PFSK-1 (cell line): ENCODE measurements around the gene IGFBP1.

ENCODE experiments used
- POLR2AphosphoS5 ChIP-seq: IDR thresholded peaks from 2 replicates; pipeline ENCODE4 v1.6.1; 2012; ENCODE audit warnings: low read depth, mild to moderate bottlenecking, control low read depth, low read length, moderate library complexity
- SIN3A ChIP-seq: IDR thresholded peaks from 2 replicates; pipeline ENCODE4 v1.6.1; 2012; ENCODE audit warnings: mild to moderate bottlenecking, low read length, moderate library complexity, borderline replicate concordance; ENCODE audit not compliant: insufficient read depth
- TAF1 ChIP-seq: IDR thresholded peaks from 2 replicates; pipeline ENCODE4 v1.6.1; 2012; ENCODE audit warnings: low read length, control low read depth, borderline replicate concordance; ENCODE audit not compliant: insufficient read depth
- TF ChIP-seq, protein P1 (sequence below), 2 experiments: IDR thresholded peaks; 2 replicates each; pipeline versions ENCODE4 v1.6.1 to v1.8.0; 2011 to 2012; ENCODE audit warnings: low read depth in 2 of 2, low read length in 2 of 2, control low read depth in 1 of 2, inconsistent platforms in 1 of 2, mild to moderate bottlenecking in 1 of 2, moderate library complexity in 1 of 2; ENCODE audit not compliant: insufficient read depth in 1 of 2

DNA sequence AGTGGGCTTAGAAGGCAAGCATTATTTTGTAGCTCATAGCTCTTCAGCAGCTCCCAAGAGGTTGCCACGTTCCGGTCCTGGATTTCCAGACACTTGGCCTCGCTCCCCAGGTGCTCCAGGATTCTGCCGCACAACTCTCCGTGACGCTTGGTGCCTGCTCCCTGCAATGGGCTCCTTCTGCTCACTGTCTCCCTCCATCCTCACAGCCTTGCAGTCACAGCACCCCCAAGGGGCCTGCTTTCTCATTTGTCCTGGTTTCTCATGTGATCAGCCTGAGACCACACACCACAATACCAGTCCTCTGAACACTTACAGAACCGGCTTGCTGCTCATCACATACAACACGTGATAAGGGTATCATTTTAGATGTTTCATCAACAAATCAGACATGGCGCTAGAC is 23.0 kb downstream of the IGFBP1 start:
- TF ChIP-seq, protein P1, sequence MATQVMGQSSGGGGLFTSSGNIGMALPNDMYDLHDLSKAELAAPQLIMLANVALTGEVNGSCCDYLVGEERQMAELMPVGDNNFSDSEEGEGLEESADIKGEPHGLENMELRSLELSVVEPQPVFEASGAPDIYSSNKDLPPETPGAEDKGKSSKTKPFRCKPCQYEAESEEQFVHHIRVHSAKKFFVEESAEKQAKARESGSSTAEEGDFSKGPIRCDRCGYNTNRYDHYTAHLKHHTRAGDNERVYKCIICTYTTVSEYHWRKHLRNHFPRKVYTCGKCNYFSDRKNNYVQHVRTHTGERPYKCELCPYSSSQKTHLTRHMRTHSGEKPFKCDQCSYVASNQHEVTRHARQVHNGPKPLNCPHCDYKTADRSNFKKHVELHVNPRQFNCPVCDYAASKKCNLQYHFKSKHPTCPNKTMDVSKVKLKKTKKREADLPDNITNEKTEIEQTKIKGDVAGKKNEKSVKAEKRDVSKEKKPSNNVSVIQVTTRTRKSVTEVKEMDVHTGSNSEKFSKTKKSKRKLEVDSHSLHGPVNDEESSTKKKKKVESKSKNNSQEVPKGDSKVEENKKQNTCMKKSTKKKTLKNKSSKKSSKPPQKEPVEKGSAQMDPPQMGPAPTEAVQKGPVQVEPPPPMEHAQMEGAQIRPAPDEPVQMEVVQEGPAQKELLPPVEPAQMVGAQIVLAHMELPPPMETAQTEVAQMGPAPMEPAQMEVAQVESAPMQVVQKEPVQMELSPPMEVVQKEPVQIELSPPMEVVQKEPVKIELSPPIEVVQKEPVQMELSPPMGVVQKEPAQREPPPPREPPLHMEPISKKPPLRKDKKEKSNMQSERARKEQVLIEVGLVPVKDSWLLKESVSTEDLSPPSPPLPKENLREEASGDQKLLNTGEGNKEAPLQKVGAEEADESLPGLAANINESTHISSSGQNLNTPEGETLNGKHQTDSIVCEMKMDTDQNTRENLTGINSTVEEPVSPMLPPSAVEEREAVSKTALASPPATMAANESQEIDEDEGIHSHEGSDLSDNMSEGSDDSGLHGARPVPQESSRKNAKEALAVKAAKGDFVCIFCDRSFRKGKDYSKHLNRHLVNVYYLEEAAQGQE (IDR thresholded peaks at IDR 0.05; ENCODE audit: insufficient read depth in 1 of 2, low read depth in 2 of 2, low read length in 2 of 2): no peak
- TF ChIP-seq POLR2AphosphoS5: no peak
- no peak for TF ChIP-seq SIN3A
- TF ChIP-seq TAF1: no peak
